Measurements from ENCODE around the gene G3BP2.

The G3BP2 gene

GRCh38 chr4:75637827-75638226 is 35.4 kb downstream of the G3BP2 start:
- DNase-seq (ENCODE audit: low read depth), result no peak

- DNase-seq (ENCODE audit: low read depth), result no peak
These were observed 36.0 kb downstream of the G3BP2 start for GRCh38 chr4:75637176-75637575.

GRCh38 chr4:75634951-75635350 is 38.3 kb downstream of the G3BP2 start:
- DNase-seq (ENCODE audit: low read depth), result no peak

- DNase-seq (ENCODE audit: low read depth), result no peak
These were observed 38.9 kb downstream of the G3BP2 start for GRCh38 chr4:75634281-75634680.

GRCh38 chr4:75633846-75634245 is 39.4 kb downstream of the G3BP2 start:
- DNase-seq (ENCODE audit: low read depth), result no peak

GRCh38 chr4:75630937-75631329 is 42.3 kb downstream of the G3BP2 start:
- DNase-seq (ENCODE audit: low read depth), result no peak

GRCh38 chr4:75630174-75630936 is 42.9 kb downstream of the G3BP2 start, which contains the start of gene CDKL2:
Gene CDKL2 (minus strand): TSS chr4:75630528. CDS start chr4:75625988, 4,540 bp downstream.
- peak; percentile 39 for DNase-seq (ENCODE audit: low read depth)

- DNase-seq (ENCODE audit: low read depth), result no peak
These were observed 44.0 kb downstream of the G3BP2 start for GRCh38 chr4:75629239-75629638.

GRCh38 chr4:75623026-75623425 is 50.2 kb downstream of the G3BP2 start:
- DNase-seq (ENCODE audit: low read depth), result no peak

GRCh38 chr4:75621715-75622114 is 51.5 kb downstream of the G3BP2 start:
- no peak for DNase-seq (ENCODE audit: low read depth)

GRCh38 chr4:75612306-75612705 is 60.9 kb downstream of the G3BP2 start:
- DNase-seq (ENCODE audit: low read depth), result no peak

- DNase-seq (ENCODE audit: low read depth), result no peak
These were observed 67.3 kb downstream of the G3BP2 start for GRCh38 chr4:75605928-75606327.

GRCh38 chr4:75599647-75600046 is 73.6 kb downstream of the G3BP2 start:
- DNase-seq (ENCODE audit: low read depth), result no peak

- DNase-seq (ENCODE audit: low read depth), result no peak
These were observed 74.8 kb downstream of the G3BP2 start for GRCh38 chr4:75598390-75598789.

GRCh38 chr4:75596061-75596460 is 77.2 kb downstream of the G3BP2 start:
- DNase-seq (ENCODE audit: low read depth), result no peak

GRCh38 chr4:75593393-75593792 is 79.8 kb downstream of the G3BP2 start:
- no peak for DNase-seq (ENCODE audit: low read depth)
